H1 (cell line): Measurements from ENCODE around the gene TRIM56. TPM values are rescaled to one million over a fixed set of nuclear protein-coding genes. Genes with fewer than 3 reads are reported as not detected.

ENCODE experiments used
- ATF2 ChIP-seq: IDR thresholded peaks from 2 replicates; pipeline ENCODE4 v1.6.1; 2012; ENCODE audit warnings: low read length, inconsistent platforms
- POLR2A ChIP-seq, 2 experiments: IDR thresholded peaks; 1 replicate in 1 of 2; 2 replicates in 1 of 2; pipeline ENCODE4 v1.6.1; 2011; ENCODE audit warnings: low read depth in 2 of 2, low read length in 2 of 2, mild to moderate bottlenecking in 2 of 2; ENCODE audit errors: control extremely low read depth in 1 of 2
- ZNF274 ChIP-seq: IDR thresholded peaks from 2 replicates; pipeline ENCODE4 v1.7.0; 2012; ENCODE audit warnings: low read length, borderline replicate concordance; ENCODE audit errors: extremely low read depth
- polyA plus RNA-seq, 7 experiments: library from polyadenylated mRNA; depleted of rRNA in 3 of 7; stranded (reverse) in 5 of 7; unstranded in 2 of 7; fragments of >200 nt in 5 of 7; fragments of 200-250 nt in 2 of 7; gene quantifications; 1 replicate in 5 of 7; 2 replicates in 1 of 7; 4 replicates in 1 of 7; pipeline versions ENCODE4 v1.2.1 to v1.2.3, GENCODE V29; 2011 to 2013; ENCODE audit warnings: missing spikeins in 2 of 7, mixed read lengths in 2 of 7
- total RNA-seq: library from RNA; stranded (reverse); fragmentation: NEBNext Ultra II Directional; extraction: Animal tissue kit (Norgen Biotek cat#: 25700); gene quantifications from 2 replicates; pipeline ENCODE4 v1.2.1, GENCODE V29; 2021

TRIM56 gene
- total and polyA plus RNA-seq, 2 of the 8 experiments (the other 6 are each of a cell fraction or from before 2014, with no cell fraction given), result 2.0 to 17.5 TPM

- TF ChIP-seq ATF2 (no peak), POLR2A (IDR thresholded peaks at IDR 0.05; ENCODE audit: control extremely low read depth in 1 of 2, low read depth in 2 of 2, low read length in 2 of 2) (no peak), ZNF274 (no peak)
Observed at GRCh38 chr7:101140746-101141382, 55.6 kb downstream of the TRIM56 start (continued).

Other genes starting within 250 kb of the TRIM56 start
- 40.1 and 40.7 TPM in 2 replicates for gene SLC12A9, start 232.8 kb upstream of the TRIM56 start, total RNA-seq
- gene SLC12A9, start 232.8 kb upstream of the TRIM56 start, polyA plus RNA-seq (2011; rRNA removed), result 31.4 and 54.0 TPM in 2 replicates
- 103 and 109 TPM in 2 replicates for gene TRIP6, start 218.1 kb upstream of the TRIM56 start, total RNA-seq
- gene TRIP6, start 218.1 kb upstream of the TRIM56 start, polyA plus RNA-seq (2011; rRNA removed), result 88.4 and 112 TPM in 2 replicates
- gene SRRT, start 210.4 kb upstream of the TRIM56 start, total RNA-seq, result 237 and 239 TPM in 2 replicates
- 66.7 and 103 TPM in 2 replicates for gene SRRT, start 210.4 kb upstream of the TRIM56 start, polyA plus RNA-seq (2011; rRNA removed)
- gene UFSP1, start 195.8 kb upstream of the TRIM56 start, total RNA-seq, result 4.3 and 4.8 TPM in 2 replicates
- gene UFSP1, start 195.8 kb upstream of the TRIM56 start, polyA plus RNA-seq (2011; rRNA removed), result 1.6 and 2.1 TPM in 2 replicates
- 4.3 and 4.8 TPM in 2 replicates for gene ACHE, start 189.6 kb upstream of the TRIM56 start, total RNA-seq
- 1.4 and 2.8 TPM in 2 replicates for gene ACHE, start 189.6 kb upstream of the TRIM56 start, polyA plus RNA-seq (2011; rRNA removed)
- gene MUC3A, start 135.9 kb upstream of the TRIM56 start, total RNA-seq, result 43.9 and 44.6 TPM in 2 replicates
- 15.4 and 27.2 TPM in 2 replicates for gene MUC3A, start 135.9 kb upstream of the TRIM56 start, polyA plus RNA-seq (2011; rRNA removed)
- gene MUC12, start 115.9 kb upstream of the TRIM56 start, total RNA-seq, result 7.0 and 7.7 TPM in 2 replicates
- 13.5 and 16.2 TPM in 2 replicates for gene MUC12, start 115.9 kb upstream of the TRIM56 start, polyA plus RNA-seq (2011; rRNA removed)
- gene MUC17, start 65.4 kb upstream of the TRIM56 start, total RNA-seq, result not detected in 2 replicates
- 0.02 TPM in 2 replicates for gene MUC17, start 65.4 kb upstream of the TRIM56 start, polyA plus RNA-seq (2011; rRNA removed)
- 5.6 and 6.8 TPM in 2 replicates for gene SERPINE1, start 41.6 kb downstream of the TRIM56 start, total RNA-seq
- 3.7 and 3.8 TPM in 2 replicates for gene SERPINE1, start 41.6 kb downstream of the TRIM56 start, polyA plus RNA-seq (2011; rRNA removed)
- 56.0 and 56.1 TPM in 2 replicates for gene AP1S1, start 69.0 kb downstream of the TRIM56 start, total RNA-seq
- 59.3 and 72.3 TPM in 2 replicates for gene AP1S1, start 69.0 kb downstream of the TRIM56 start, polyA plus RNA-seq (2011; rRNA removed)
- 7.0 and 7.4 TPM in 2 replicates for gene VGF, start 80.1 kb downstream of the TRIM56 start, total RNA-seq
- gene VGF, start 80.1 kb downstream of the TRIM56 start, polyA plus RNA-seq (2011; rRNA removed), result 1.6 and 3.0 TPM in 2 replicates
- 0.84 and 1.0 TPM in 2 replicates for gene NAT16, start 94.8 kb downstream of the TRIM56 start, total RNA-seq
- 0.26 and 0.47 TPM in 2 replicates for gene NAT16, start 94.8 kb downstream of the TRIM56 start, polyA plus RNA-seq (2011; rRNA removed)
- gene MOGAT3, start 115.6 kb downstream of the TRIM56 start, total RNA-seq, result 0.82 TPM in 1 of 2 replicates, not detected in the other
- gene MOGAT3, start 115.6 kb downstream of the TRIM56 start, polyA plus RNA-seq (2011; rRNA removed), result 0.21 and 0.58 TPM in 2 replicates
- gene PLOD3, start 132.1 kb downstream of the TRIM56 start, total RNA-seq, result 43.1 and 47.2 TPM in 2 replicates
- 28.4 and 57.0 TPM in 2 replicates for gene PLOD3, start 132.1 kb downstream of the TRIM56 start, polyA plus RNA-seq (2011; rRNA removed)
- gene ZNHIT1, start 132.7 kb downstream of the TRIM56 start, total RNA-seq, result 59.9 and 61.7 TPM in 2 replicates
- 38.2 and 48.9 TPM in 2 replicates for gene ZNHIT1, start 132.7 kb downstream of the TRIM56 start, polyA plus RNA-seq (2011; rRNA removed)
- 5.5 and 5.9 TPM in 2 replicates for gene CLDN15, start 152.3 kb downstream of the TRIM56 start, total RNA-seq
- 7.6 and 11.1 TPM in 2 replicates for gene CLDN15, start 152.3 kb downstream of the TRIM56 start, polyA plus RNA-seq (2011; rRNA removed)
- 122 and 128 TPM in 2 replicates for gene FIS1, start 159.6 kb downstream of the TRIM56 start, total RNA-seq
- 195 and 246 TPM in 2 replicates for gene FIS1, start 159.6 kb downstream of the TRIM56 start, polyA plus RNA-seq (2011; rRNA removed)
- 17.7 and 17.8 TPM in 2 replicates for gene IFT22, start 236.3 kb downstream of the TRIM56 start, total RNA-seq
- 12.5 and 18.9 TPM in 2 replicates for gene IFT22, start 236.3 kb downstream of the TRIM56 start, polyA plus RNA-seq (2011; rRNA removed)